HFFc6 (cell line): ENCODE data around the gene PCDH12. TPM values are rescaled to one million over a fixed set of nuclear protein-coding genes. Genes with fewer than 3 reads are reported as not detected.

Experiments used
- DNase-seq: peaks from one replicate; pipeline ENCODE4 v3.0.0-alpha.2; 2018
- H3K27ac Mint-ChIP-seq: 2 replicates; pipeline ENCODE4 v1.8.0; 2020; ENCODE audit warnings: mild to moderate bottlenecking, mixed read lengths
- H3K27me3 Mint-ChIP-seq: 2 replicates; pipeline ENCODE4 v1.8.0; 2021; ENCODE audit warnings: mild to moderate bottlenecking, moderate library complexity, mixed read lengths; ENCODE audit not compliant: insufficient read depth
- H3K36me3 Mint-ChIP-seq: 2 replicates; pipeline ENCODE4 v1.8.0; 2021; ENCODE audit warnings: low read depth, mixed read lengths
- H3K4me1 Mint-ChIP-seq: 2 replicates; pipeline ENCODE4 v1.8.0; 2020; ENCODE audit warnings: low read depth, mixed read lengths
- H3K4me3 Mint-ChIP-seq: 2 replicates; pipeline ENCODE4 v1.8.0; 2020; ENCODE audit warnings: mild to moderate bottlenecking, moderate library complexity, mixed read lengths
- H3K9me3 Mint-ChIP-seq: 2 replicates; pipeline ENCODE4 v1.8.0; 2020; ENCODE audit warnings: mild to moderate bottlenecking, mixed read lengths
- total RNA-seq, 6 experiments: library from RNA; stranded (reverse); fragmentation: NEBNext Ultra II Directional; extraction: Animal tissue kit (Norgen Biotek cat#: 25700); gene quantifications; 2 replicates in 1 of 6; 3 replicates in 5 of 6; pipeline ENCODE4 v1.2.3, GENCODE V29; 2021
- TF ChIP-seq, protein P1 (sequence below): fragments of 200-600 bp; sonication (generic); IDR thresholded peaks from 2 replicates; pipeline ENCODE4 v1.5.0; 2021; ENCODE audit warnings: antibody characterized with exemption, mild to moderate bottlenecking

PCDH12 gene
- total RNA-seq, 6 experiments from 2014 or later = 0.02 to 0.71 (median 0.08) TPM; not detected in 2

DNA sequence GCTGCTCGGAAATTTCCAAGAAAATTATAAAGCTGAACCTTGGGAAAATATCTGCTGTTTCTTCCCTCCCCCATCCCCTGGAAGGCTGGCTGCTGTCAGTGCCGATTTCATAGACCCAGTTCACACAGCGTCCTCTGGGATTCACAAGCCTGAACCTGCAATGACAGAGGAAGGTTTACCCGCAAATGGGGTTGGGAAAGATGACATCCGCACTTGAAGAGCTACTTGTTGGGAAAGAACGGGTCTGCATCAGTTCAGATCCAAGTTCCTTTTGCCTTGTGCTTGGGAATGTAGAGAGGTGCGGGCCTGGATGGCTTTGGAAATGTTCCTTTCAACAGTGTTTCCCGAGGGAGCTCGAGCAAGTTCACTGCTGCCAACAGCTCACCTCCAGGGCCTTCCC, 13.9 kb downstream of the PCDH12 start:
- DNase-seq = no peak
- Mint-ChIP-seq H3K36me3 (0 out of 2 replicates have a peak, but pooled peaks cover 4% of the 10 kb centered on the region), H3K4me1 (peaks cover 20% of the 10 kb centered on the region), H3K27me3 (peaks cover 3% of the 10 kb centered on the region), H3K27ac (no peak overlapping the region), H3K9me3 (no peaks in the 10 kb centered on the region), H3K4me3 (no peak overlapping the region)
- TF ChIP-seq, protein P1, sequence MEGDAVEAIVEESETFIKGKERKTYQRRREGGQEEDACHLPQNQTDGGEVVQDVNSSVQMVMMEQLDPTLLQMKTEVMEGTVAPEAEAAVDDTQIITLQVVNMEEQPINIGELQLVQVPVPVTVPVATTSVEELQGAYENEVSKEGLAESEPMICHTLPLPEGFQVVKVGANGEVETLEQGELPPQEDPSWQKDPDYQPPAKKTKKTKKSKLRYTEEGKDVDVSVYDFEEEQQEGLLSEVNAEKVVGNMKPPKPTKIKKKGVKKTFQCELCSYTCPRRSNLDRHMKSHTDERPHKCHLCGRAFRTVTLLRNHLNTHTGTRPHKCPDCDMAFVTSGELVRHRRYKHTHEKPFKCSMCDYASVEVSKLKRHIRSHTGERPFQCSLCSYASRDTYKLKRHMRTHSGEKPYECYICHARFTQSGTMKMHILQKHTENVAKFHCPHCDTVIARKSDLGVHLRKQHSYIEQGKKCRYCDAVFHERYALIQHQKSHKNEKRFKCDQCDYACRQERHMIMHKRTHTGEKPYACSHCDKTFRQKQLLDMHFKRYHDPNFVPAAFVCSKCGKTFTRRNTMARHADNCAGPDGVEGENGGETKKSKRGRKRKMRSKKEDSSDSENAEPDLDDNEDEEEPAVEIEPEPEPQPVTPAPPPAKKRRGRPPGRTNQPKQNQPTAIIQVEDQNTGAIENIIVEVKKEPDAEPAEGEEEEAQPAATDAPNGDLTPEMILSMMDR = no peak

DNA sequence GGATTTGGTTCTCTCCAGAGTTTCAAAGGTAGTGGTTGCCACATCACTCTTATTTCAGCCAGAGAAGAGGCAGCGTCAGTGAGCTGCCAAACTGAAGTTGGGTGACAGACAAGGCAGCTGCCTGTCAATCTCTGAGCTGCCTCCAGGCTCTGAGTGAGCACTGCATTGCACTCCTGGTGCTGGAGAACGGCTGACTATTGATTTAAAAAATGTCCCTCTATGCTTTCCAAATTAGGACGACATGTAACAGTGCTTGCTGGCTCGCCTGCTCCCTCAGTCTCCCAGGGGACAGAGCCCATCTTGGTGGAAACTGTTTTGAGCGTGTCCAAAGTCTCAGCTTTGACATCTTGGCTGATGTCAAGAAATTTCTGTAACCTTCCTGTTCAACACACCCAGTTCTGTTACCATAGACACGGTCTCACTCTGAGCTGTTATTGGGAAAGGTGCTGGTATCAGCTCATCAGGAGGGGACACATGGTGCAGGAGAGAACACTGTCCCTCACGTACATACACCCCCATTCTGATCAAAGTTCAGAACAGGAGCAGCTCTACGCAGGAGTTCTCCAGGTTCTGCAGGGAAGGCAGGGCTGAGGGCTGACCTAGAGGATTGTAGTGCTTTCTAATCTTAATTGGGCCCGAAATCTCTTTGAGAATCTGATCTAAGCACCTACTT, 15.7 kb downstream of the PCDH12 start:
- Mint-ChIP-seq H3K9me3 (no peaks in the 10 kb centered on the region), H3K4me3 (no peak overlapping the region), H3K4me1 (peaks cover 20% of the 10 kb centered on the region), H3K27me3 (peaks cover 3% of the 10 kb centered on the region), H3K36me3 (0 out of 2 replicates have a peak, but pooled peaks cover 4% of the 10 kb centered on the region), H3K27ac (no peak overlapping the region)
- DNase-seq = no peak
- TF ChIP-seq, protein P1 = no peak

DNA sequence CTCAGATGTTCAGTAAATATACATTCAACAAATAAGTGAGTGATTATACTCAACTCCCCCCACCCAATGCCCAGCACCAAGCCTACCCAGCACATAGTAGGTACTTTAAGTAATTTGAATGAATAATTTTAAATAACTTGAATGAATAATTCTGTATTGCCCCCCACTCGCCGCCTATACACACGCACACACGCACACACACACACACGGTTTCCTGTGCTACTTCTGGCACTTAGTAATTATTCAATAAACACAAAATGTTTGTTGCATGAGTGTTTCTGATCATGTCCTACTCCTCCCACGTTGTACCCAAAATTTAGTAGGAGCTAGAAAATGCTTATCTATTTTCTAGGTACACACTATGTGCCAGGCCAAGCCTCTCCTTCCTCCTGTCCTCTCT, 16.2 kb downstream of the PCDH12 start:
- TF ChIP-seq, protein P1 = no peak
- no peak for DNase-seq
- no peaks in the 10 kb centered on the region for H3K9me3 Mint-ChIP-seq
- H3K27ac Mint-ChIP-seq = no peak overlapping the region
- peaks cover 3% of the 10 kb centered on the region for H3K27me3 Mint-ChIP-seq
- peaks cover 20% of the 10 kb centered on the region for H3K4me1 Mint-ChIP-seq
- H3K36me3 Mint-ChIP-seq = 0 out of 2 replicates have a peak, but pooled peaks cover 4% of the 10 kb centered on the region
- H3K4me3 Mint-ChIP-seq = no peak overlapping the region

DNA sequence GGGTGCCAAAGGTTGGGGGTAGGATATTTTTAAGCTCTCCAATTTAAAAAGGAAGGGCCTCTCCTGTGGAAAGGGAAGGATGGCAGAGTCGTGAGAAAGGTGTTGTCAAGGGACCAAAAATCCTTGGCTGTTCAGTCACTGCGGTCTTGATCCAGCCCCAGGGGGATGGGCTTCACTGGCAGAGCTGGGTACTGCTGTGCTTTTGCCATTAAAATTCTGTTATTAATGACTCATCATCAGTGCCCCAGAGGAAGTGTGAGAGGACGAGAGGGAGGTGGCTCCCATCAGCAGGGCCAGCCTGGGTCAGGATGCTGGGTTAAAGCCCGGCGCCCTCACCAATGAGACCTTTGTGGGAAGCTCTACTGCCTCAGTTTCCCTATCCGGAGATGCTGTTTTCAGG, 16.7 kb downstream of the PCDH12 start:
- peaks cover 3% of the 10 kb centered on the region for H3K27me3 Mint-ChIP-seq
- TF ChIP-seq, protein P1 = no peak
- no peak for DNase-seq
- peaks cover 20% of the 10 kb centered on the region for H3K4me1 Mint-ChIP-seq
- H3K9me3 Mint-ChIP-seq = no peaks in the 10 kb centered on the region
- H3K27ac Mint-ChIP-seq = peak overlapping the region; percentile 34
- 0 out of 2 replicates have a peak, but pooled peaks cover 4% of the 10 kb centered on the region for H3K36me3 Mint-ChIP-seq
- H3K4me3 Mint-ChIP-seq = no peak overlapping the region; the same call in 1 of the 2 replicates

DNA sequence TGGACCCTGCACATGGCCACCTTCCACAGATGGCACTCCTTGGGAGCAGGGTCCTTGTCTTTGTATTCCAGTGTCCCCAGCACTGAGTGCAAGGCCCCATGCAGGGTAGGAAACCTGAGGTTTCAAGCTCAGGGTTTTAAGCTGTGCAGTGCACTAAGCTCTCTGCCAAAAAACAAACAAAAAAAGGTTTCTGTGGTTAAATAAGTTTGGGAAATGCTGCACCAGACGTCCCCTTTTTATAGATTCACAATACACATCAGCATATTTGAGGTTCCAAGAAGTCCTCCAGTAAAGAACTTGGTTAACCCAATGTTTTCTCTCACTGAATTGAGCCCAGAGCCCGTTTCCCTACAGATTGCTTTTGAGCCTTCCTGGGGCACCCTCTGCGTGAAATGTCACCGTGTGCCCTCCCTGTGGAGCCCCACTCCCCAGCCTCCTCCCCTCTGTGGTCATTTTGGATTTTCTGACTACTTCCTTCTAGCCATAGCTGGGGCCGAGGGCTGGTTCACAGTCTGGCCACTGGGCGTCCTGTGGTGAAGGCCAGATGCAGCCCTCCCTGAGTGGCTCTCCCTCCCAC, 17.2 kb downstream of the PCDH12 start:
- Mint-ChIP-seq H3K4me1 (peaks cover 20% of the 10 kb centered on the region), H3K4me3 (no peak overlapping the region), H3K27ac (peak overlapping the region; percentile 34; the same call in 1 of the 2 replicates), H3K36me3 (peaks cover 7% of the 10 kb centered on the region; the same call in 1 of the 2 replicates), H3K27me3 (peaks cover 3% of the 10 kb centered on the region), H3K9me3 (no peaks in the 10 kb centered on the region)
- no peak for DNase-seq
- TF ChIP-seq, protein P1 = 0 out of 2 replicates have a peak, but pooled peaks have one; percentile 21
